ENCODE data around the gene SERINC3.

- TF ChIP-seq CTCF (IDR thresholded peaks at IDR 0.05; ENCODE audit: insufficient read depth, low read depth, low read length) (no peak), EZH2 (IDR thresholded peaks at IDR 0.05; ENCODE audit: insufficient read depth, low read length) (no peak)
Measured at GRCh38 chr20:44470327-44470726, 51.5 kb downstream of the SERINC3 start.

Data from astrocyte (in vitro differentiated cells and primary cell).